ENCODE measurements around the gene NAV2.

- TF ChIP-seq CTCF (IDR thresholded peaks at IDR 0.05; ENCODE audit: low read depth, low read length): no peak
- TF ChIP-seq, protein P1, sequence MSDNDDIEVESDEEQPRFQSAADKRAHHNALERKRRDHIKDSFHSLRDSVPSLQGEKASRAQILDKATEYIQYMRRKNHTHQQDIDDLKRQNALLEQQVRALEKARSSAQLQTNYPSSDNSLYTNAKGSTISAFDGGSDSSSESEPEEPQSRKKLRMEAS (IDR thresholded peaks at IDR 0.05; ENCODE audit: low read depth, low read length): no peak
- TF ChIP-seq POLR2A (IDR thresholded peaks at IDR 0.05; ENCODE audit: extremely low read depth, insufficient read length): no peak
- TF ChIP-seq MYC (IDR thresholded peaks at IDR 0.05; ENCODE audit: low read depth, low read length): no peak
Measured at GRCh38 chr11:19933801-19934488, 221.3 kb downstream of the NAV2 start.

All from NB4 (cell line).